Activated T-helper 2 cell treated with anti-CD3 and anti-CD28 coated beads, Interferon-gamma antibody, Interleukin-2, Interleukin-4, amounts not matched to agents 10 μg/mL and 5 μg/mL and 100 μg/mL, durations not matched to agents 14 hours and 24 hours and 36 hours (primary cell): ENCODE measurements around the gene ADGRL3. TPM values are rescaled to one million over a fixed set of nuclear protein-coding genes. Genes with fewer than 3 reads are reported as not detected.

Experiments used
- DNase-seq: peaks from one replicate; pipeline ENCODE4 v3.0.0; 2021; ENCODE audit warnings: low spot score
- H3K27ac Mint-ChIP-seq: one replicate; pipeline ENCODE4 v1.8.0; 2021; ENCODE audit warnings: mixed read lengths
- H3K27me3 Mint-ChIP-seq: one replicate; pipeline ENCODE4 v1.8.0; 2021; ENCODE audit warnings: low read depth, mixed read lengths
- H3K36me3 Mint-ChIP-seq: one replicate; pipeline ENCODE4 v1.8.0; 2021; ENCODE audit warnings: low read depth, mixed read lengths
- H3K4me1 Mint-ChIP-seq: one replicate; pipeline ENCODE4 v1.8.0; 2021; ENCODE audit warnings: low read depth, mixed read lengths
- H3K4me3 Mint-ChIP-seq: one replicate; pipeline ENCODE4 v1.8.0; 2021; ENCODE audit warnings: low read depth, mild to moderate bottlenecking, moderate library complexity, mixed read lengths
- H3K9me3 Mint-ChIP-seq: one replicate; pipeline ENCODE4 v1.8.0; 2021; ENCODE audit warnings: mixed read lengths
- intact Hi-C: fragments of 100-400 bp; cut with micrococcal nuclease; formaldehyde crosslinking; loops from one replicate; pipeline ENCODE4 v1.15.1; 2023
- total RNA-seq: library from RNA; stranded (reverse); gene quantifications from 2 replicates; pipeline ENCODE4 v1.2.3, GENCODE V29; 2022

The ADGRL3 gene
- total RNA-seq, 1 donor from 2014 or later, result not detected

GRCh38 chr4:61428950-61429349 lies 228.8 kb downstream of the ADGRL3 start:
- Mint-ChIP-seq H3K36me3 (no peaks in the 10 kb centered on the region), H3K4me3 (no peak overlapping the region), H3K9me3 (peaks cover 21% of the 10 kb centered on the region), H3K27ac (no peak overlapping the region), H3K27me3 (no peaks in the 10 kb centered on the region), H3K4me1 (no peaks in the 10 kb centered on the region)
- intact Hi-C loops, result no loop called here
- DNase-seq, result no peak

- H3K4me1 Mint-ChIP-seq, result no peaks in the 10 kb centered on the region
- intact Hi-C loops, result no loop called here
- H3K27me3 Mint-ChIP-seq, result no peaks in the 10 kb centered on the region
- DNase-seq, result no peak
- H3K9me3 Mint-ChIP-seq, result peaks cover 21% of the 10 kb centered on the region
- no peaks in the 10 kb centered on the region for H3K36me3 Mint-ChIP-seq
- H3K4me3 Mint-ChIP-seq, result no peak overlapping the region
- H3K27ac Mint-ChIP-seq, result no peak overlapping the region
These were observed 231.0 kb downstream of the ADGRL3 start for GRCh38 chr4:61431131-61431530.

GRCh38 chr4:61437923-61438322 lies 237.8 kb downstream of the ADGRL3 start:
- Mint-ChIP-seq H3K27me3 (no peaks in the 10 kb centered on the region), H3K36me3 (no peaks in the 10 kb centered on the region), H3K27ac (no peak overlapping the region), H3K4me3 (no peak overlapping the region), H3K9me3 (peaks cover 31% of the 10 kb centered on the region), H3K4me1 (no peaks in the 10 kb centered on the region)
- intact Hi-C loops, result no loop called here
- DNase-seq, result no peak

GRCh38 chr4:61440321-61440720 lies 240.2 kb downstream of the ADGRL3 start:
- H3K27ac Mint-ChIP-seq, result no peak overlapping the region
- H3K4me1 Mint-ChIP-seq, result no peaks in the 10 kb centered on the region
- H3K27me3 Mint-ChIP-seq, result no peaks in the 10 kb centered on the region
- intact Hi-C loops, result no loop called here
- DNase-seq, result no peak
- no peak overlapping the region for H3K4me3 Mint-ChIP-seq
- peaks cover 20% of the 10 kb centered on the region for H3K9me3 Mint-ChIP-seq
- no peaks in the 10 kb centered on the region for H3K36me3 Mint-ChIP-seq

- DNase-seq, result no peak
- Mint-ChIP-seq H3K36me3 (no peaks in the 10 kb centered on the region), H3K4me3 (no peak overlapping the region), H3K27me3 (no peaks in the 10 kb centered on the region), H3K9me3 (peaks cover 18% of the 10 kb centered on the region), H3K27ac (no peak overlapping the region), H3K4me1 (no peaks in the 10 kb centered on the region)
- intact Hi-C loops, result no loop called here
These were observed 242.8 kb downstream of the ADGRL3 start for GRCh38 chr4:61442936-61443335.

GRCh38 chr4:61443813-61444510 lies 243.8 kb downstream of the ADGRL3 start:
- Mint-ChIP-seq H3K4me3 (no peak overlapping the region), H3K27me3 (no peaks in the 10 kb centered on the region), H3K9me3 (peaks cover 18% of the 10 kb centered on the region), H3K27ac (no peak overlapping the region), H3K4me1 (no peaks in the 10 kb centered on the region), H3K36me3 (no peaks in the 10 kb centered on the region)
- intact Hi-C loops, result no loop called here
- no peak for DNase-seq

- Mint-ChIP-seq H3K27ac (no peak overlapping the region), H3K36me3 (no peaks in the 10 kb centered on the region), H3K9me3 (peaks cover 18% of the 10 kb centered on the region), H3K4me1 (no peaks in the 10 kb centered on the region), H3K27me3 (no peaks in the 10 kb centered on the region), H3K4me3 (no peak overlapping the region)
- intact Hi-C loops, result no loop called here
- no peak for DNase-seq
These were observed 245.4 kb downstream of the ADGRL3 start for GRCh38 chr4:61445374-61446063.

- peaks cover 11% of the 10 kb centered on the region for H3K9me3 Mint-ChIP-seq
These were observed 246.8 kb downstream of the ADGRL3 start for GRCh38 chr4:61446941-61447340.

GRCh38 chr4:61447918-61448317 lies 247.8 kb downstream of the ADGRL3 start:
- Mint-ChIP-seq H3K4me3 (no peak overlapping the region), H3K36me3 (no peaks in the 10 kb centered on the region), H3K4me1 (no peaks in the 10 kb centered on the region), H3K27me3 (no peaks in the 10 kb centered on the region), H3K27ac (no peak overlapping the region), H3K9me3 (peaks cover 6% of the 10 kb centered on the region)
- intact Hi-C loops, result no loop called here
- no peak for DNase-seq

More at GRCh38 chr4:61446941-61447340, 246.8 kb downstream of the ADGRL3 start:
- no peak overlapping the region for H3K4me3 Mint-ChIP-seq
- no peak for DNase-seq
- no peaks in the 10 kb centered on the region for H3K27me3 Mint-ChIP-seq
- intact Hi-C loops, result no loop called here
- no peaks in the 10 kb centered on the region for H3K4me1 Mint-ChIP-seq
- H3K36me3 Mint-ChIP-seq, result no peaks in the 10 kb centered on the region
- H3K27ac Mint-ChIP-seq, result no peak overlapping the region

- Mint-ChIP-seq H3K4me1 (no peaks in the 10 kb centered on the region), H3K36me3 (no peaks in the 10 kb centered on the region), H3K4me3 (no peak overlapping the region), H3K27ac (no peak overlapping the region), H3K27me3 (no peaks in the 10 kb centered on the region), H3K9me3 (peaks cover 9% of the 10 kb centered on the region)
- intact Hi-C loops, result no loop called here
- DNase-seq, result no peak
These were observed 251.8 kb downstream of the ADGRL3 start for GRCh38 chr4:61451935-61452334.

GRCh38 chr4:61461956-61462355 lies 261.8 kb downstream of the ADGRL3 start:
- Mint-ChIP-seq H3K9me3 (peaks cover 10% of the 10 kb centered on the region), H3K4me3 (no peak overlapping the region), H3K27me3 (no peaks in the 10 kb centered on the region), H3K4me1 (no peaks in the 10 kb centered on the region), H3K27ac (no peak overlapping the region), H3K36me3 (no peaks in the 10 kb centered on the region)
- no peak for DNase-seq
- intact Hi-C loops, result no loop called here

GRCh38 chr4:61462451-61463326 lies 262.6 kb downstream of the ADGRL3 start:
- Mint-ChIP-seq H3K4me1 (no peaks in the 10 kb centered on the region), H3K4me3 (no peak overlapping the region), H3K27me3 (no peaks in the 10 kb centered on the region), H3K27ac (no peak overlapping the region), H3K36me3 (no peaks in the 10 kb centered on the region), H3K9me3 (peaks cover 14% of the 10 kb centered on the region)
- DNase-seq, result no peak
- intact Hi-C loops, result no loop called here
